HepG2 (cell line): ENCODE results near the gene NDC1. TPM values are rescaled to one million over a fixed set of nuclear protein-coding genes. Genes with fewer than 3 reads are reported as not detected.
"Not testable (repeated sequence)": the region's sequence is repeated elsewhere in the genome, so short reads cannot be mapped to it uniquely, and the experiment has no call there.

Experiments used
- ATAC-seq: fragments of 200-7000 bp; cut with Tn5 transposase; 3 replicates; pipeline ENCODE4 v1.9.1; 2020; ENCODE audit warnings: mild to moderate bottlenecking, moderate library complexity
- BruUV-seq: library from RNA; stranded (reverse); fragments of 400-500 nt; replicated peaks from 2 replicates; lab custom pipeline; 2021; lab: Mats Ljungman, UMichigan
- CTCF ChIA-PET: fragments of 300-600 bp; formaldehyde crosslinking; extraction: SDS; loops from one replicate; lab custom pipeline; 2021; ENCODE audit warnings: low total read pairs, inconsistent platforms, low intra/inter-chr PET ratio; lab: Yijun Ruan, JAX
- POLR2A ChIA-PET: fragments of 350-600 bp; sonication (Branson Sonifier 250); formaldehyde crosslinking; loops from one replicate; lab custom pipeline; 2020; ENCODE audit warnings: antibody characterized with exemption, inconsistent platforms; lab: Yijun Ruan, JAX
- DNase-seq: peaks from one replicate; pipeline ENCODE4 v3.0.0-alpha.2; 2015; ENCODE audit warnings: low spot score
- FAIRE-seq: peaks from 3 replicates; lab custom pipeline; 2011; peaks lifted over from hg19 to GRCh38; lab: Jason Lieb, UNC
- H2AFZ ChIP-seq: one replicate; pipeline ENCODE4 v1.6.1; 2011; ENCODE audit warnings: low read length, inconsistent platforms
- H3K27ac ChIP-seq: fragments of 300-600 bp; 3 replicates; pipeline ENCODE4 v1.8.0; 2011; ENCODE audit warnings: mixed run types, mild to moderate bottlenecking, mixed read lengths, low read length, inconsistent platforms; ENCODE audit not compliant: insufficient read depth; ENCODE audit errors: extremely low read length
- H3K27me3 ChIP-seq, 2 experiments: fragments of 200-600 bp in 1 of 2; 2 replicates in 1 of 2; 3 replicates in 1 of 2; pipeline versions ENCODE4 v1.6.0 to v1.8.0; 2011; ENCODE audit warnings: low read length in 2 of 2, mild to moderate bottlenecking in 2 of 2, moderate library complexity in 2 of 2, inconsistent platforms in 1 of 2; ENCODE audit not compliant: insufficient read depth in 2 of 2, control insufficient read depth in 1 of 2
- H3K36me3 ChIP-seq, 2 experiments: fragments of 200-600 bp in 1 of 2; replicated peaks in 1 of 2; 2 replicates in 1 of 2; 3 replicates in 1 of 2; pipeline versions ENCODE4 v1.5.1 to v1.8.0; 2011; ENCODE audit warnings: low read length in 2 of 2, inconsistent platforms in 1 of 2; ENCODE audit not compliant: insufficient read depth in 2 of 2, control insufficient read depth in 1 of 2
- H3K4me1 ChIP-seq: 2 replicates; pipeline ENCODE4 v1.5.1; 2012; ENCODE audit warnings: low read length, inconsistent platforms; ENCODE audit not compliant: insufficient read depth
- H3K4me2 ChIP-seq: 2 replicates; pipeline ENCODE4 v1.6.0; 2011; ENCODE audit warnings: low read depth, low read length, inconsistent platforms
- H3K4me3 ChIP-seq, 3 experiments: fragments of 200-600 bp in 1 of 3; sonication (generic), shearing (Covaris generic) in 1 of 3; replicated peaks in 1 of 3; 2 replicates each; pipeline ENCODE4 v1.5.1; 2011 to 2016; ENCODE audit warnings: low read length in 3 of 3, inconsistent platforms in 2 of 3, low read depth in 2 of 3, mild to moderate bottlenecking in 2 of 3, control low read depth in 1 of 3, mixed read lengths in 1 of 3; ENCODE audit not compliant: insufficient read depth in 1 of 3
- H3K79me2 ChIP-seq: one replicate; pipeline ENCODE4 v1.6.1; 2011; ENCODE audit warnings: low read length, inconsistent platforms; ENCODE audit not compliant: insufficient read depth
- H3K9ac ChIP-seq: 2 replicates; pipeline ENCODE4 v1.6.0; 2011; ENCODE audit warnings: mild to moderate bottlenecking, low read depth, low read length, inconsistent platforms; ENCODE audit not compliant: insufficient read depth
- H3K9me3 ChIP-seq: 2 replicates; pipeline ENCODE4 v1.5.1; 2012; ENCODE audit warnings: mild to moderate bottlenecking, low read length
- H4K20me1 ChIP-seq: 2 replicates; pipeline ENCODE4 v1.6.0; 2011; ENCODE audit warnings: inconsistent platforms, mild to moderate bottlenecking, low read length, moderate library complexity; ENCODE audit not compliant: insufficient read depth
- ZMYM4 ChIP-seq: sonication (generic); formaldehyde crosslinking; IDR thresholded peaks from 2 replicates; pipeline ENCODE4 v1.8.1; 2023; ENCODE audit warnings: mild to moderate bottlenecking, missing genetic modification reagents
- WGBS: methylation state at CpG from one replicate; pipeline ENCODE4 v1.1.6; 2017; ENCODE audit warnings: low lambda C conversion rate; 5-methylcytosine and 5-hydroxymethylcytosine counted together
- in situ Hi-C: cut with HindIII; loops from 2 replicates; pipeline ENCODE4 v1.10.0; 2017; ENCODE audit warnings: low pct_unique_long_range_greater_than_20kb; ENCODE audit not compliant: extremely low pct_ligation_motif_present
- intact Hi-C: fragments of 100-400 bp; cut with micrococcal nuclease; formaldehyde crosslinking; loops from one replicate; pipeline ENCODE4 v1.10.0; 2022; ENCODE audit not compliant: unreplicated experiment
- polyA plus RNA-seq, 8 experiments: library from polyadenylated mRNA; depleted of rRNA in 3 of 8; stranded (reverse) in 7 of 8; unstranded in 1 of 8; fragments of >200 nt; fragmentation: Illumina TruSeq in 4 of 8; extraction: Trizol in 4 of 8; gene quantifications; 2 replicates each; pipeline versions ENCODE4 v1.2.1 to v1.2.3, GENCODE V29; 2011 to 2016; ENCODE audit warnings: low read depth in 4 of 8, missing spikeins in 1 of 8, mixed read lengths in 1 of 8; ENCODE audit not compliant: insufficient read depth in 1 of 8
- total RNA-seq, 5 experiments: library from RNA; depleted of rRNA; stranded (reverse); fragments of >200 nt; fragmentation: Illumina TruSeq; extraction: Trizol; gene quantifications; 2 replicates each; pipeline ENCODE4 v1.2.3, GENCODE V29; 2016; ENCODE audit warnings: low read depth in 1 of 5
- TF ChIP-seq, protein P1 (sequence below): sonication (generic); formaldehyde crosslinking; IDR thresholded peaks from 2 replicates; pipeline ENCODE4 v1.4.0; 2020; ENCODE audit warnings: missing genetic modification reagents
- TF ChIP-seq, protein P2 (sequence below): sonication (generic); formaldehyde crosslinking; IDR thresholded peaks from 2 replicates; pipeline ENCODE4 v1.4.0; 2020; ENCODE audit warnings: missing genetic modification reagents
- TF ChIP-seq, protein P3 (sequence below): sonication (generic); formaldehyde crosslinking; IDR thresholded peaks from 2 replicates; pipeline ENCODE4 v1.5.0; 2020; ENCODE audit warnings: mild to moderate bottlenecking, missing genetic modification reagents, moderate library complexity

Gene NDC1
- total and polyA plus RNA-seq, 2 of the 13 experiments (the other 11 are each of a cell fraction or from before 2014, with no cell fraction given): 38.1 to 50.9 TPM

DNA sequence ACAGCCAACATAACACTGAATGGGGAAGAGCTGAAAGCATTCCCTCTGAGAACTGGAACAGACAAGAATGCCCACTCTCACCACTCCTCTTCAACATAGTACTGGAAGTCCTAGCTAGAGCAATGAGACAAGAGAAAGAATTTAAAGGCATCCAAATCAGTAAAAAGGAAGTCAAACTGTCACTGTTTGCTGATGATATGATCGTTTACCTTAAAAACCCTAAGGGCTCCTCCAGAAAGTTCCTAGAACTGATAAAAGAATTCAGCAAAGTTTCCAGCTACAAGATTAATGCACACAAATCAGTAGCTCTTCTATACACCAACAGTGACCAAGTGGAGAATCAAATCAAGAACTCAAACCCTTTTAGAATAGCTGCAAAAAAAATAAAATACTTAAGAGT lies 22.6 kb downstream of the NDC1 start:
- H3K9ac ChIP-seq, H3K4me3 ChIP-seq, CTCF ChIA-PET, intact Hi-C loops, H3K9me3 ChIP-seq, H3K79me2 ChIP-seq, DNase-seq, H3K4me2 ChIP-seq, H4K20me1 ChIP-seq, in situ Hi-C loops, H3K27ac ChIP-seq, FAIRE-seq, H3K27me3 ChIP-seq, H3K4me1 ChIP-seq, BruUV-seq, POLR2A ChIA-PET, H2AFZ ChIP-seq, ATAC-seq: not testable (repeated sequence)
- 92% methylated on average over 1 of the region's 1 CpG for WGBS
- H3K36me3 ChIP-seq: peaks cover 4 to 50% of the 10 kb centered on the region in 2 experiments; a peak in 4 of 5 replicates

DNA sequence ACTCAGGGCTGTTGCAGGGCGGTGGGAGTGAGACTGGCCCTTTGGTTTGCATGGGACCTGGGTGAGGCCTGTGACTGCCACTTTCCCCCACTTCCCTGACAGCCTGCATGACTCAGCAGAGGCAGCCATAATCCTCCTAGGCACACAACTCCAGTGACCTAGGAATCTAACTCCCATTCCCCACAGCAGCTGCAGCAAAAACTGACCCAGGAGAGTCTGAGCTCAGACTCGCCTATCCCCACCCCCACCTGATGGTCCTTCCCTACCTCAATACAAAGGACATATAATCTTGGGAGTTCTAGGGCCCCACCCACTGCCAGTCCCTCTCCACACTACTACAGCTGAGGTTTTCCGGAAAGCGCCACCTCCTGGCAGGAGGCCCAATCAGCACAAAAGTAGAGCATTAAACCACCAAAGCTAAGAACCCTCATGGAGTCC lies 26.7 kb downstream of the NDC1 start:
- Histone ChIP-seq H3K4me3 (no peak overlapping the region), H2AFZ (no peak overlapping the region), H4K20me1 (no peaks in the 10 kb centered on the region), H3K4me2 (no peak overlapping the region), H3K27me3 (no peaks in the 10 kb centered on the region), H3K4me1 (peaks cover 6% of the 10 kb centered on the region), H3K79me2 (peaks cover 4% of the 10 kb centered on the region), H3K27ac (no peak overlapping the region)
- POLR2A ChIA-PET: no interaction called here
- intact Hi-C loops: no loop called here
- no peak; the same call in 2 of the 3 replicates for ATAC-seq
- 97% methylated on average over 3 of the region's 4 CpGs for WGBS
- no TSS peak for BruUV-seq
- TF ChIP-seq, protein P1, sequence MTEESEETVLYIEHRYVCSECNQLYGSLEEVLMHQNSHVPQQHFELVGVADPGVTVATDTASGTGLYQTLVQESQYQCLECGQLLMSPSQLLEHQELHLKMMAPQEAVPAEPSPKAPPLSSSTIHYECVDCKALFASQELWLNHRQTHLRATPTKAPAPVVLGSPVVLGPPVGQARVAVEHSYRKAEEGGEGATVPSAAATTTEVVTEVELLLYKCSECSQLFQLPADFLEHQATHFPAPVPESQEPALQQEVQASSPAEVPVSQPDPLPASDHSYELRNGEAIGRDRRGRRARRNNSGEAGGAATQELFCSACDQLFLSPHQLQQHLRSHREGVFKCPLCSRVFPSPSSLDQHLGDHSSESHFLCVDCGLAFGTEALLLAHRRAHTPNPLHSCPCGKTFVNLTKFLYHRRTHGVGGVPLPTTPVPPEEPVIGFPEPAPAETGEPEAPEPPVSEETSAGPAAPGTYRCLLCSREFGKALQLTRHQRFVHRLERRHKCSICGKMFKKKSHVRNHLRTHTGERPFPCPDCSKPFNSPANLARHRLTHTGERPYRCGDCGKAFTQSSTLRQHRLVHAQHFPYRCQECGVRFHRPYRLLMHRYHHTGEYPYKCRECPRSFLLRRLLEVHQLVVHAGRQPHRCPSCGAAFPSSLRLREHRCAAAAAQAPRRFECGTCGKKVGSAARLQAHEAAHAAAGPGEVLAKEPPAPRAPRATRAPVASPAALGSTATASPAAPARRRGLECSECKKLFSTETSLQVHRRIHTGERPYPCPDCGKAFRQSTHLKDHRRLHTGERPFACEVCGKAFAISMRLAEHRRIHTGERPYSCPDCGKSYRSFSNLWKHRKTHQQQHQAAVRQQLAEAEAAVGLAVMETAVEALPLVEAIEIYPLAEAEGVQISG (CRISPR knock-in tag): peak; percentile 92
- TF ChIP-seq, protein P2, sequence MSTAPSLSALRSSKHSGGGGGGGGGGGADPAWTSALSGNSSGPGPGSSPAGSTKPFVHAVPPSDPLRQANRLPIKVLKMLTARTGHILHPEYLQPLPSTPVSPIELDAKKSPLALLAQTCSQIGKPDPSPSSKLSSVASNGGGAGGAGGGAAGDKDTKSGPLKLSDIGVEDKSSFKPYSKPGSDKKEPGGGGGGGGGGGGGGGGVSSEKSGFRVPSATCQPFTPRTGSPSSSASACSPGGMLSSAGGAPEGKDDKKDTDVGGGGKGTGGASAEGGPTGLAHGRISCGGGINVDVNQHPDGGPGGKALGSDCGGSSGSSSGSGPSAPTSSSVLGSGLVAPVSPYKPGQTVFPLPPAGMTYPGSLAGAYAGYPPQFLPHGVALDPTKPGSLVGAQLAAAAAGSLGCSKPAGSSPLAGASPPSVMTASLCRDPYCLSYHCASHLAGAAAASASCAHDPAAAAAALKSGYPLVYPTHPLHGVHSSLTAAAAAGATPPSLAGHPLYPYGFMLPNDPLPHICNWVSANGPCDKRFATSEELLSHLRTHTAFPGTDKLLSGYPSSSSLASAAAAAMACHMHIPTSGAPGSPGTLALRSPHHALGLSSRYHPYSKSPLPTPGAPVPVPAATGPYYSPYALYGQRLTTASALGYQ (CRISPR knock-in tag): no peak
- TF ChIP-seq, protein P3, sequence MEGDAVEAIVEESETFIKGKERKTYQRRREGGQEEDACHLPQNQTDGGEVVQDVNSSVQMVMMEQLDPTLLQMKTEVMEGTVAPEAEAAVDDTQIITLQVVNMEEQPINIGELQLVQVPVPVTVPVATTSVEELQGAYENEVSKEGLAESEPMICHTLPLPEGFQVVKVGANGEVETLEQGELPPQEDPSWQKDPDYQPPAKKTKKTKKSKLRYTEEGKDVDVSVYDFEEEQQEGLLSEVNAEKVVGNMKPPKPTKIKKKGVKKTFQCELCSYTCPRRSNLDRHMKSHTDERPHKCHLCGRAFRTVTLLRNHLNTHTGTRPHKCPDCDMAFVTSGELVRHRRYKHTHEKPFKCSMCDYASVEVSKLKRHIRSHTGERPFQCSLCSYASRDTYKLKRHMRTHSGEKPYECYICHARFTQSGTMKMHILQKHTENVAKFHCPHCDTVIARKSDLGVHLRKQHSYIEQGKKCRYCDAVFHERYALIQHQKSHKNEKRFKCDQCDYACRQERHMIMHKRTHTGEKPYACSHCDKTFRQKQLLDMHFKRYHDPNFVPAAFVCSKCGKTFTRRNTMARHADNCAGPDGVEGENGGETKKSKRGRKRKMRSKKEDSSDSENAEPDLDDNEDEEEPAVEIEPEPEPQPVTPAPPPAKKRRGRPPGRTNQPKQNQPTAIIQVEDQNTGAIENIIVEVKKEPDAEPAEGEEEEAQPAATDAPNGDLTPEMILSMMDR: peak; percentile 37
- 0 out of 2 replicates have a peak, but pooled peaks have one; percentile 32 for TF ChIP-seq ZMYM4 (CRISPR knock-in tag)
- TF ChIP-seq, all 625 proteins: peak for 3
- CTCF ChIA-PET: no interaction called here
- DNase-seq (peak; percentile 21), FAIRE-seq (no peak)
- in situ Hi-C loops: no loop called here
- Histone ChIP-seq H3K36me3 (peaks cover 5 to 35% of the 10 kb centered on the region in 2 experiments; a peak in 4 of 5 replicates), H3K9ac (no peak overlapping the region), H3K9me3 (no peaks in the 10 kb centered on the region)
